ENCODE data around the gene IAH1. TPM values are rescaled to one million over a fixed set of nuclear protein-coding genes. Genes with fewer than 3 reads are reported as not detected.

Gene IAH1
- total RNA-seq, 1 donor from 2014 or later, result 39.7 TPM

DNA sequence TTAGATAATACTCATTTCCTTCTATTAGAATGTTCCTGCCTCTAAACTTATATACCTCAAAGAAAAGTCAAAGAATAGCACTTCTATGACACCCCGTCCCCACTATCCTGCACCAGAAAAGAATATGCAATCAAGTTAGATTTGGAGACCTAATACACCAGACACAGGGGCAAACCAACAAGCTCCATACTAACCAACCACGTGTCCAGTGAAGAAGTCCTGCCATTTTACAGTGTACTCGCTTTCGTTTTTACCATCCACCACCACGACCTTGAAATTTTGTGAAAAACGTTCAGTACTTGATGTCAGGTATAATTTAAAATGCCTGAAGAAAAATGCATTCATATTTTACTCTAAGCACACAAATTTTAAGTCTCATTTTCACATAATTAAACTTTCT is 62.2 kb downstream of the IAH1 start:
- TF ChIP-seq, protein P1, sequence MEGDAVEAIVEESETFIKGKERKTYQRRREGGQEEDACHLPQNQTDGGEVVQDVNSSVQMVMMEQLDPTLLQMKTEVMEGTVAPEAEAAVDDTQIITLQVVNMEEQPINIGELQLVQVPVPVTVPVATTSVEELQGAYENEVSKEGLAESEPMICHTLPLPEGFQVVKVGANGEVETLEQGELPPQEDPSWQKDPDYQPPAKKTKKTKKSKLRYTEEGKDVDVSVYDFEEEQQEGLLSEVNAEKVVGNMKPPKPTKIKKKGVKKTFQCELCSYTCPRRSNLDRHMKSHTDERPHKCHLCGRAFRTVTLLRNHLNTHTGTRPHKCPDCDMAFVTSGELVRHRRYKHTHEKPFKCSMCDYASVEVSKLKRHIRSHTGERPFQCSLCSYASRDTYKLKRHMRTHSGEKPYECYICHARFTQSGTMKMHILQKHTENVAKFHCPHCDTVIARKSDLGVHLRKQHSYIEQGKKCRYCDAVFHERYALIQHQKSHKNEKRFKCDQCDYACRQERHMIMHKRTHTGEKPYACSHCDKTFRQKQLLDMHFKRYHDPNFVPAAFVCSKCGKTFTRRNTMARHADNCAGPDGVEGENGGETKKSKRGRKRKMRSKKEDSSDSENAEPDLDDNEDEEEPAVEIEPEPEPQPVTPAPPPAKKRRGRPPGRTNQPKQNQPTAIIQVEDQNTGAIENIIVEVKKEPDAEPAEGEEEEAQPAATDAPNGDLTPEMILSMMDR (IDR thresholded peaks at IDR 0.05; ENCODE audit: unreplicated experiment), result no peak
- Mint-ChIP-seq H3K36me3 (peaks cover 10% of the 10 kb centered on the region), H3K9me3 (no peaks in the 10 kb centered on the region), H3K4me3 (no peak overlapping the region), H3K27ac (peak overlapping the region; percentile 2), H3K4me1 (peaks cover 22% of the 10 kb centered on the region), H3K27me3 (ENCODE audit: low read depth) (no peaks in the 10 kb centered on the region)
- DNase-seq (ENCODE audit: low spot score in 2 of 2, unreplicated experiment in 2 of 2), result no peak

DNA sequence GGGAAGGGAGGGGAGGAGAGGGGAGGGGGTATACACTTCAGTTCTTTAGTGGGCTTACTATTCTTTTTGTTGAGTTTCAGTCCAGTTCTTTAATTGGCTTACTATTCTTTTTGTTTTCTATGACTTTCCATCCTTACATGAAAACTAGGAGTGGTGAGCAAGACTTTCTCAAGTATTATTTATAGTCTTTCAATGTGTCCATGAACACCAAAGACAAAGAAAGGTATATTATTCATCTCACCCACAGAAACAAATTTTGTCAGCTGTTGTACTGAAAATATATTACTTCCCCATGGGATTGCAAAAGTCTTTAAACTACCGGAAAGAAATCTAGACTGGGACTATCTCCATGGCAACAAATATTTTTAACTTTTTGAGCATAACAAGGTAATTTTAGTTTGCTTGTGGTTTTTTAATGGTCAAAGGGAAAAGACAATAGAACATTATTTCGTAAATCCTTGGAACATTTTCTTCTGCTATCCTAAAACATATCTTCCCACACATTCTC is 63.7 kb downstream of the IAH1 start:
- Mint-ChIP-seq H3K9me3 (no peaks in the 10 kb centered on the region), H3K36me3 (peaks cover 13% of the 10 kb centered on the region), H3K27ac (peak overlapping the region; percentile 55), H3K4me1 (peaks cover 22% of the 10 kb centered on the region), H3K27me3 (ENCODE audit: low read depth) (no peaks in the 10 kb centered on the region), H3K4me3 (no peak overlapping the region)
- TF ChIP-seq, protein P1 (IDR thresholded peaks at IDR 0.05; ENCODE audit: unreplicated experiment), result no peak
- DNase-seq (ENCODE audit: low spot score in 2 of 2, unreplicated experiment in 2 of 2), result no peak

Other genes with a start within 250 kb of the IAH1 start
- 35.9 to 39.8 TPM (median 38.0 TPM) in 3 replicates for gene ITGB1BP1, start 51.0 kb upstream of the IAH1 start, total RNA-seq
- 44.9 to 47.3 TPM (median 45.1 TPM) in 3 replicates for gene CPSF3, start 50.9 kb upstream of the IAH1 start, total RNA-seq
- 47.2 to 48.8 TPM (median 47.8 TPM) in 3 replicates for gene ADAM17, start 81.3 kb downstream of the IAH1 start, total RNA-seq
- 240 to 248 TPM (median 248 TPM) in 3 replicates for gene YWHAQ, start 156.4 kb downstream of the IAH1 start, total RNA-seq

Data from mesothelial cell of epicardium (in vitro differentiated cells).